HG03025 (cell line): Measurements from ENCODE around the gene CACHD1.

Experiments used
- ATAC-seq: cut with Tn5 transposase; IDR thresholded peaks from one replicate; pipeline ENCODE4 v1.9.1; 2021; ENCODE audit warnings: mild to moderate bottlenecking, moderate library complexity; ENCODE audit not compliant: unreplicated experiment, low FRiP score

CACHD1 gene

GRCh38 chr1:64542118-64542517 lies 72.2 kb downstream of the CACHD1 start:
- ATAC-seq = no peak

DNA sequence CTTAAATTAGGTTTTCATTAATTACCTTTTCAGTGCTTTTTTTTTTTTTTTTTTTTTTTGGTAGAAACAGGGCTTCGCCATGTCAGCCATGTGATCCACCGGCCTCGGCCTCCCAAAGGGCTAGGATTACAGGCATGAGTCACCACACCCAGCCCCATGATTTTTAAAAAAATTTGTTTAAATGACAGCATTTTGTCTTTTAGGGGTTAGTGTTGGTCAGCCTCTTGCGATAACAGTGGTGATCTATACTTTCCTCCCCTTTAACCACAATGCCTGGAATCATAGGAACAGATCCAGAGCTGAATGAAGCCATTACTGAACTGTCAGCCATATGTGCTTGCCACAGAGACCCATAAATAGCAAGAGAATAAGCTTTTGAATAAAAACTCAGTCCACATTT lies 73.9 kb downstream of the CACHD1 start:
- no peak for ATAC-seq

DNA sequence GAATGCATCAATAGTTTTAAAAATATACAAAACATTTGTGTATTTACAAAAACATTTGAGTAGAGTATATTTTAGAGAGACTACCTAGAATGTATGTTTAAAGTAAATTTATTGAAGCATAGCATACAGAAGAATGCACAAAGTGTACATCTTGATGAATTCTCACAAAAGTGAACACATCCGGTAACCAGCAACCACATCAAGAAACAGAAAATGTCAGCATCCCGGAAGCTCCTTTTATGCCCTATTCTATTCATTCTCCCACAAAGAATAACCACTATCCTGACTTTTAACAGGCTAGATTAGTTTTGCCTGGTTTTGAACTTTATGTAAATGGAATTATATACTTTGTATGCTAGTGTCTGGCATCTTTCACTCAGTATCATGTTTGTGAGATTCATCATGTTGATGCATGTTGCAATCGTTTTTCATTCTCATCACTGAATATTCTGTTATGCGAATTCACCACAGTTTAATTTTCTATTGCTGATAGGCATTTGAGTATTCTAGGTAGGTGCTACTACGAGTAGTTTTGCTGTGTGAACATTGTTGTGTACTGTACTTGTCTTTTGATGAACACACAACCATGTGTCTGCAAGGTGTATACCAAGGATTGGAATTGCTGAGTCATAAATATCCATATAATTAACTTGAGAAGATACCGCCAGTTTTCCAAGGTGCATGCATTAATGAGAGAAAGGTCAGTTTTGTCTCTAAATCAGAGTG lies 75.4 kb downstream of the CACHD1 start:
- no peak for ATAC-seq

DNA sequence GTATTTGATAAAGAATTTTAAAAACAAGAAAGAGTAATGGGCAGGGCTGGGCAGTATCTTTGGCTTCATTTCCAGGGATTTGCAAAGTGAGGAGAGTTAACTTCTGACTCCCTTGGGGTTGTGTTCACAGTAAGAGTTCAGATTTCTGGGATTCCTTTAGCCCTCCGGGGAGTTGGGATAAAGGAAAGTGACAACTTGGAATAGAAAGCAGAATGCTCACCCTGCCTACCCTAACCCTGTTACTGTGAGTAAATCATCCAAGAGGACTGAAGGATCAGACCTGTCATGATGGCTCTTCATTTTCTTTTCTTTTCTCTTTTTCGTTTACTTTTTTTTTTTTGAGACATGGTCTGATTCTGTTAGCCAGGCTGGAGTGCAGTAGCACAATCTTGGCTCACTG lies 76.1 kb downstream of the CACHD1 start:
- no peak for ATAC-seq

DNA sequence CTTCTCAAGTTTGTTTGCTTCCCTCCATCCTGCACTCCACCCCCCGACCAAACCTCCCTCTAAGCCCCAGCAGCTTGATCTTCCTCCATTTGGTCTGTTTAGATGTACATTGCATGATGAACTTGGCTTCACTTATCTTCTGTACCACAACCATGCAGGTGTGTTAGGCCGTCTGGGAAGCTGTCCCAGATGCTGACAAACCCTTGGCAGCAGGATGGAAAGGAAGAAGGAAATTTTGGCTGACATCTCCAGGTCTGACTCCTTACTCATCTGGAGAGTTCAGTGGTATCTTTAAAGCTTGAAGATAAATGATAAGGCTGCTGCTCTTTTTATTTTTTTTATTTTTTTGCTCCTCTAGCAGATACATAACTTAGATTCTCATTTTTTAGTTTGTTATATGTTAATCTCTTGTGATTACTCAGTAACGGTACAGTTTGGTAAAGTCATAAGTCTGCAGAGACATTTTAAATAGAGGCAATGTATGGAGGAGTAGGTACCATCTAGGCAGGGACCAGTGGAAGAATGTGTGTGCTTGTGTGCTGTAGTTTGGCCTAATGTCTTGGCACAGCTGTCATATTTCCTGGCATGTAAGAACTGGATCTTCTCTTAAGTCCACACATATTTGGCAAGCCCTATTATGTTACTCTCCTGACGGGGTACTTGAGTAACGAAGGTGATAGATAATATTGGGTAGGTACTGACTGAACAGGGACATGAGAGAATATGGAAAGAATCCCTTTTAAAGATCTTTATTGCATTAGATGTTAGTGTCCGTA lies 79.7 kb downstream of the CACHD1 start:
- no peak for ATAC-seq

GRCh38 chr1:64550510-64550909 lies 80.6 kb downstream of the CACHD1 start:
- no peak for ATAC-seq

DNA sequence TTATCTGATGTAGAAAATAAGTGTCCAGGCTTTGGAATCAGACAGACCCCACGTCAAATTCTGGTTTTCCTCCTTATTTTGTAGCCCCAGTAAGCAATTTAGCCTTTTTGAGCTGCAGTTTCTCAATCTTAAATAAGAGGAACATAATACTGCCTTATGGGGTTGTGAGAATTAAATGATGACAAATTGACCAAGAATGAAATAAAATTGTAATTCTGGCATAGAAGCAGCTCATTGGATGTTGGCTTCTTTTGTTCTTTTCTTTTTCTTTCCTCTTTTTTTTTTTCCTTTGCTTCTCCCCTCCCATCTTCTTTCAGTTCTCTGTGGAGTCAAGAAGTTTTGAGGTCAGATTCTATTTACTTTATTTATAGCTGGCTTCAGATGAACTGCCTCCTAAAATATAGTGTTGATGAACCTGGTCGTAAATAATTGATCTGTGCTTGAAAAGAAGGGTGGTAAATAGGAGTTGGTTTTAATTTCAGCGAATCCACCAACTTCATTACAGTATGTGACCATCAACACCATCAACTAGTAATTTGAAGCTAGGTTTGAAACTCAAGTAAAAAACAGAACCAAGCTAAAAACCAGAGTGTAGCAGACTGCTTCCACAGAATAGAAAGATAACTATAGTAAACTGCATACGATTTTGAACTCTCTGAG lies 81.1 kb downstream of the CACHD1 start:
- no peak for ATAC-seq

DNA sequence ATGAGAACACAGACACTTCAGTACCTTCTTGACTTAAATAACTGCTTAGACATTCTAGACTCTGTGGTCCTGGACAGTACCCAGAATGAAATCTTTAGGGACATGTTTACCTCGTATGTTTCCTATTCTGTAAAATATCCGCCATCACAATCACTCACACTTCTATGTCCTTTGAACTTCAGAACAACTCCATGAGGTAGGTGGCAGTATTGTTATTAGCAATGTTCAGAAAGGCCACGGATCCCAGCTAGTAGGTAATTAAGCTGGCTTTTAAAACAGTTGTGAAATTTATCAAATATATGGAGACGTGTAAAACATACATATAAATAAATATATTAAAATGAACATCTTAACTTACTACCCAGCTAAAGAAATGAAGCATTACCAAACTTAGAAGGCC lies 83.4 kb downstream of the CACHD1 start:
- ATAC-seq = no peak

GRCh38 chr1:64555947-64556346 lies 86.0 kb downstream of the CACHD1 start:
- no peak for ATAC-seq

- no peak for ATAC-seq
Measured at GRCh38 chr1:64561993-64562392, 92.1 kb downstream of the CACHD1 start.

DNA sequence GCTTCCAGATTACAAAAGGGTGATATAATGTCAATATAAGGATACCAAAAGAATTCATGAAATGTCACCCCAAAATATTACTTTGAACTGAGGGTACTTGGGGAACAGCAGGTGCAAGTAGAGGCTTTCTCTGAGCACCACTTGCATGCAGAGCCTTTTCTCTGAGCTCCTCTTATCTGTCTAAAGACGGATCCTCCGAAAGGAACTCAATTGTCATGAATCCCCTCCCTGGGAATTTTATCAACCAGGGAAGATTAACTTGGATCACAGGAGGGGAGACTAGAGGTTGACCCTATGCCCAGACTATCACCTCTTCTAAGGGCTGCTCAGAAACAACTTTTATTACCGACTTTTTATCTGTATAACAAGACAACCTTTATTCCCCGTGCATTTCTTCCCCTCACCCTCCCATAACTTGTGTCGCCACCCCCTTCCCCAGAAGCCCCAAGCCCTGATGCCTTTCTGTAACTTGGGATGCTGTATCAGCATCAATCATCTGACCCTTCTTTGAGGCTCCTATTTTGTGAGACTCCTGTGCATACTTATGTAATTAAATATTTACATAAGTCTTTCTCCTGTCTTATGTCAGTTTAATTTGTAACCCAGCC lies 94.1 kb downstream of the CACHD1 start:
- ATAC-seq = no peak

- ATAC-seq = no peak
Measured at GRCh38 chr1:64564891-64565290, 95.0 kb downstream of the CACHD1 start.

DNA sequence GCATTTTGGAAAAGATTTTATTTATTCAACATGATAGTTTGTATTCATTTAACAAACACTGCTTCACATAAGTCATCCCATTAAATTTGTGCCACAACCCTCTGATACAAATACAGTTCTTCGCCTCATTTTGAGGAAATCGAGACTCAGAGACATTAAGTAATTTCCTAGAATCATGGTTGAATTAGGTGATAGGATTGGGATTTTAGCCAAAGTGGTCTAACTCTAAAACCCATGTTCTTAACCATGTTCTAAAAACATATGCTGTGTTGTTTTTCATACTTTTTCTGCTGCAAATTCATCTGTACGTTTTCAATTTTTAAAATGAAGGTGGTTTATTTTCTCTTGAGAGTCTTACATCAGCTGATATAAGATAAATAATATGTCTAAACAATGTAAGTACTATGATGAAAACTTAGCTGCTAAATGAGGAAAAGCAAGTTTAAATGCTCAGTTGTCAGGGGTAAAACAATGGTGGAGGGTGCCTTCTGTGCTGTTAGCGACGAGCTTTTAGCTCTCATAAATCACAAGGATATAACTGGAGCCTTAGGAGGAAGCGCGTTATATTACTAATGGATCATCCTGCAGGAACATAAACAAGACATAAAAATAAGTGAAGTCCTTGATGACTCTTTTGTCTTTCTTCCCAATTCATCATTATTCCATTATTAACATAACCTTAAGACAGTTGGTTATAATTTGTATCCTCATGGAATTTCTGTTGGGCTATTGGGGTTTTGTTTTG lies 97.7 kb downstream of the CACHD1 start:
- no peak for ATAC-seq

- ATAC-seq = no peak
Measured at GRCh38 chr1:64568171-64568450, 98.2 kb downstream of the CACHD1 start.

DNA sequence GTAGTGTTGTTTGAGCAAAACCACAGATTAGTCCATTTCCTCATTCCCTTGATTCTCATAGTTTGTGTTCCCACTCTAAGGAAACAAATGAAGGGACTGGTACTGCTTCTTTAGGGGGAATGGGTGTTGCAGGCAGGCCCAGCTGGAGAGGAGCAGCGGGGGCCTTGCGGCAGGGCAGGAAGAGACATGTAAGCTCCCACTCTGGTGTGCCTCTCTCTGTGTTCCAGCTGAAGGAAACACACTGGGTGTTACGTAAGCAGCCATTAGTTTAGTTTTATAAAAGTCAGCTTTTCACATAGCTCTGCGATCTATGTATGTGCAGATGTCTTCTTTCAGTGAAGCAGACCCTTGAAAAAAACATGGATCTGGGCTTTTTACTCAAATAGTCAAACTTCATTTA lies 99.5 kb downstream of the CACHD1 start:
- ATAC-seq = no peak

DNA sequence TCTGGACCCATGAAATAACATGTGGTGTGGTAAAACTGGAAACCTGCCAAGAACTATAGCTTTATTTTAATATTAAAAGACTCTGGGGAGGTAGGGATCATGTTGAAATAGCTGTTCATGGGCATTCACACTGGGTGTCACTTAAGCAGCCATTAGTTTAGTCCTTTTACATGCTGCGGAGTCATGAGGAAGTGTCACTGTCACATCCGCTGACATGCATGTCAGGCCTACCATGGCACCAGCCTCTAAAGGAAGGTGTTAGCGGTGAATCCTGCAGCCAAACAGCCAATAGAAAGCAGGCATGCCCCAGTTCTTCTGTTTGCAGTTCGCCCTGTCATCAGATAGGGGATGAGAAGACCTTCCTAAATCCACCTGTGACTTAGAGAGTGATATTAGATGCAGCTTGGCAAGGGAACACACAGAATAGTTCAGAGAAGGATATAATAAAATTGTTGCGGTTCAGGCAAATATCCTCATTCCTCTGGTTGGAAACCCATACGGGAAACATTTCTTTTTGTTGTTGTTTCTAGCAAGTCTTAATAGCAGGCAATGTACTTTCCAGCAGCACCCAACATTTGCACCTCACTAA lies 100.4 kb downstream of the CACHD1 start:
- ATAC-seq = no peak

GRCh38 chr1:64572222-64572900 lies 102.4 kb downstream of the CACHD1 start:
- ATAC-seq = no peak

DNA sequence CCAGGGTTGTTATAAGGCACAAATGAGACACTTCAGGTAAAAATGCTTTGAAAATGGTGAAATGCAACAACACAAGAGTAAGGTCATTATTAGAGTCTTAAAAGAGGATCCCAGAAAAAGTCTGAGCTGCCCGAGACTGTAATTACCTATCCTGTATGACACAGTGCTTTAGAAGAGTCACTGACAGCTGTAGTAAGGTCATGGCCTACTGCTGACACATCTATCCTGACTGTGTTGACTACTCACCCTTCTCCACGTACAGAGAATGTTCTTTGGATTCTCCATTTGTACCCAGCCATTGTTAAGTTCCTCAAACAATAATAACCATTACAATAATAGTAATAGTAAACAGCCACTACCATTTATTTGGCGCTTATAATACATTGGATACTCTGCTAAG lies 104.4 kb downstream of the CACHD1 start:
- no peak for ATAC-seq

- ATAC-seq = no peak
Measured at GRCh38 chr1:64575881-64576676, 106.2 kb downstream of the CACHD1 start.
